WERI-Rb-1 (cell line): ENCODE results near the gene HSP90AB1.

Experiments
- DNase-seq: peaks from one replicate; pipeline ENCODE4 v3.0.0-alpha.2; 2020
- H3K27ac ChIP-seq: fragments of 250-450 bp; sonication (Bioruptor Pico); 2 replicates; pipeline ENCODE4 v1.5.1; 2020; ENCODE audit warnings: mild to moderate bottlenecking, moderate library complexity
- H3K27me3 ChIP-seq: fragments of 250-450 bp; sonication (Bioruptor Pico); 2 replicates; pipeline ENCODE4 v1.5.1; 2021; ENCODE audit warnings: mild to moderate bottlenecking, low read depth, moderate library complexity; ENCODE audit not compliant: insufficient read depth, severe bottlenecking
- H3K36me3 ChIP-seq: fragments of 250-450 bp; sonication (Bioruptor Pico); 2 replicates; pipeline ENCODE4 v1.5.1; 2020; ENCODE audit warnings: mild to moderate bottlenecking, moderate library complexity
- H3K4me3 ChIP-seq: 2 replicates; pipeline ENCODE4 v1.5.1; 2011; ENCODE audit warnings: low read depth, mild to moderate bottlenecking, control low read depth, low read length
- H3K9me3 ChIP-seq: fragments of 250-450 bp; sonication (Bioruptor Pico); 2 replicates; pipeline ENCODE4 v1.5.1; 2021; ENCODE audit warnings: mild to moderate bottlenecking, moderate library complexity; ENCODE audit not compliant: severe bottlenecking
- CTCF ChIP-seq: IDR thresholded peaks from 2 replicates; pipeline ENCODE4 v1.5.1; 2011; ENCODE audit warnings: low read depth, mild to moderate bottlenecking, control low read depth, inconsistent platforms, low read length

Gene HSP90AB1

GRCh38 chr6:44250718-44251123 lies 3.8 kb downstream of the HSP90AB1 start:
- DNase-seq: no peak
- H3K4me3 ChIP-seq: no peak overlapping the region
- peaks cover 88% of the 10 kb centered on the region for H3K36me3 ChIP-seq
- no peaks in the 10 kb centered on the region for H3K9me3 ChIP-seq
- TF ChIP-seq CTCF: no peak
- H3K27me3 ChIP-seq: no peaks in the 10 kb centered on the region
- H3K27ac ChIP-seq: no peak overlapping the region

- no peaks in the 10 kb centered on the region for H3K9me3 ChIP-seq
- H3K27ac ChIP-seq: no peak overlapping the region
- peaks cover 92% of the 10 kb centered on the region for H3K36me3 ChIP-seq
- no peak for TF ChIP-seq CTCF
- H3K4me3 ChIP-seq: no peak overlapping the region
- no peak for DNase-seq
- H3K27me3 ChIP-seq: no peaks in the 10 kb centered on the region
Observed at GRCh38 chr6:44251576-44252524, 4.9 kb downstream of the HSP90AB1 start.

- no peak overlapping the region for H3K27ac ChIP-seq
- peak; percentile 91 for DNase-seq
- no peaks in the 10 kb centered on the region for H3K9me3 ChIP-seq
- peaks cover 84% of the 10 kb centered on the region for H3K36me3 ChIP-seq
- peak; percentile 82 for TF ChIP-seq CTCF
- H3K4me3 ChIP-seq: no peak overlapping the region
- H3K27me3 ChIP-seq: no peaks in the 10 kb centered on the region
Observed at GRCh38 chr6:44253307-44254101, 6.6 kb downstream of the HSP90AB1 start.

GRCh38 chr6:44254191-44255104 lies 7.5 kb downstream of the HSP90AB1 start:
- no peak for TF ChIP-seq CTCF
- DNase-seq: peak; percentile 35
- Histone ChIP-seq H3K27me3 (no peaks in the 10 kb centered on the region), H3K9me3 (no peaks in the 10 kb centered on the region), H3K4me3 (no peak overlapping the region), H3K27ac (no peak overlapping the region), H3K36me3 (peaks cover 78% of the 10 kb centered on the region)

GRCh38 chr6:44255105-44255808 lies 8.4 kb downstream of the HSP90AB1 start:
- H3K36me3 ChIP-seq: peaks cover 77% of the 10 kb centered on the region
- H3K4me3 ChIP-seq: no peak overlapping the region
- no peaks in the 10 kb centered on the region for H3K9me3 ChIP-seq
- TF ChIP-seq CTCF: no peak
- no peaks in the 10 kb centered on the region for H3K27me3 ChIP-seq
- peak; percentile 36 for DNase-seq
- H3K27ac ChIP-seq: peak overlapping the region; percentile 87; the same call in 1 of the 2 replicates
